DMS 273 (cell line): ENCODE data around the gene PDIK1L.
A peak's percentile ranks its signal among the peaks of the same experiment; 100 is the strongest.
"Not testable (repeated sequence)": the region's sequence is repeated elsewhere in the genome, so short reads cannot be mapped to it uniquely, and the experiment has no call there.

Experiments
- DNase-seq: peaks from one replicate; lab custom pipeline; 2025; ENCODE audit not compliant: unreplicated experiment; lab: John Stamatoyannopoulos, UW

Gene PDIK1L

DNA sequence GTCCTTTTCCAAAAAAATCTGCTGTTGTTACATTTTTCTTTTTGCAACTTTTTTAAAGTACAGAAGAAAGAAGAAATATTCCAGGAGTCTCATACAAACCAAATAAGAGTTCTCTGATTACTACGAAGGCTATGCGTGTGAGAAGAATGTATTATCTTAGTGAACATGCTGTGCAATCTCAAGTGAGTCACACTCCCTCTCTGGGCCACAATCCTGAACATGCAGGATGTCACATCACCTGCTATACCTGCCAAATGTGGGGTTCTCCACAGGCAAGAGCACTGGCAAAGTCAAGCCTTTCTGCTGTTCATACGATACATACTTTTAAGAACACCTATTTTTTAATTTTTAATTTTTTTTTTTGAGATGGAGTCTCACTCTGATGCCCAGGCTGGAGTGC lies 22.5 kb upstream of the PDIK1L start:
- DNase-seq: no peak

DNA sequence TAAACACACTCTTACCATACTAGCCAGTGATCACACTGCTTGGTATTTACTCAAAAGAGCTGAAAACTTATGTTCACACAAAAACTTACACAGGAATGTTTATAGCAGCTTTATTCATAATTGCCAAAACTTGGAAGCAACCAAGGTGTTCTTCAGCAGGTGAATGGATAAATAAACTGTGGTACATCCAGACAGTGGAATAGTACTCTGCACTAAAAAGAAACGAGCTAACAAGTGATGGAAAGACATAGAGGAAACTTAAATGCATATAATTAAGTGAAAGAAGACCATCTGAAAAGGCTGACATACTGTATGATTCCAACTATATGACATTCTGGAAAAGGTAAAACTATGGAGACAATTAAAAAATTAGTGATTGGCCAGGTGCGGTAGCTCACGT lies 20.7 kb upstream of the PDIK1L start:
- DNase-seq: no peak

DNA sequence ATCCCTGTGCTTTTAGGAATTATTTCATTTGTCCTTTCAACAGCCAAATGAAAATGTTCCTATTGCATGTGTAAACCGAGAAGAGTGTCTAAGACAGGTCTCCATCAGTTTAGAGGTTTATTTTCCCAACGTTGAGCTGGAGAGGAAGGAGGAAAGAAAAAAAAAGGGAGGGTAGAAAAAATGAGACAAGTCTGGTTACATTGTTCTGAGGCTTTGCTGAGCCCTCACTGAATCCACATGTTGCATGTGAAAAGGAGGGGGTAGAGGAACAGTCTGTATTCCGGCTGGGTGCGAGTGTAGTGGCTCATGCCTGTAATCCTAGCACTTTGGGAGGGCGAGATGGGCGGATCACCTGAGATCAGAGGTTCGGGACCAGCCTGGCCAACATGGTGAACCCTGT lies 19.2 kb upstream of the PDIK1L start:
- DNase-seq: no peak

DNA sequence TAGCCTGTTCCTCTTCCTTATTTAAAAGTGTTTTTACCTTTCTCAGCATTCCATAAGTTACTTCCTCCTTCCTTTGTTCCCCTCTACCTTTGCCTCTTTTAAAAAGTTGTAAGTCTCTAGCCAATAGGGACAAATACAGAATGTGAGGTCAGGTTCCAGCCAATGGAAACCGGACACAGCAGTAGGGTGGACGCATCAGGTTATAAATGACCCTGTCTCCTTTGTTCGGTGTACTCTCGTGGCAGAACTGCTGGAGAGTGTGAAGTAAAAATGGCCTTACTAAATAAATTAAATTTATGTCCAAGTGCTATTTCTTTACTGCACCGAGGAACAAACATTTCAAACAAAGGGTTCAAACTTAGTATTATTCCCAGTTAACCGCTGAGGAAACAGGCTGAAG lies 18.1 kb upstream of the PDIK1L start:
- DNase-seq: not testable (repeated sequence)

DNA sequence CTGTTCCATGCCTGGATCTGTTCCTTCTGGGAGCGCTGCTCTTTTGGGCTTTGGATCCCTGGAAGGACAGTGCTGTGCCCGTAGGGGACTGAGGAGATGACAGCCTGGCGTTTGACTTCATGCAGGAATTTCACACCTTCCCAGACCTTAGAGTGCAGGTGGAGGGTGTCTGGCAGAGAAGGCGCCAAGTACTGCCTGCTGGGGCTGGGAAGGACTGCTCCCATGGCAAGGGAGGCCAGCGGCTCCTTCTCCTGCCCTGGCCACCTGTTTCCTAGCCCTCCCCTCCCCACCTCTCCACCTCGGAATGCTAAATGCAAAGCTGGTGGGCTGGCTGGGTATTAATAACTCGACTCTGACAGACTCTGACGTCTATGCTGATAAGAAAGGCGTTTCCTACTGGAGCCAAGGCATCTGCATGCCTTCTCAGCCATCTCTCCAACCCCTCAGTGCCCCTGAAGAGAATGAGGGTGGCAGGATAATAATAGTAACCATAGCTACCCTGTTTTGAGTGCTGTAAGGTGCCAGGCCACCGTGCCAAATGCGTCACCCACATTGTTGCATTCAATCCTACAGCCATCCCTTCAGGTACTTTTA lies 17.5 kb upstream of the PDIK1L start:
- peak; percentile 54 for DNase-seq

DNA sequence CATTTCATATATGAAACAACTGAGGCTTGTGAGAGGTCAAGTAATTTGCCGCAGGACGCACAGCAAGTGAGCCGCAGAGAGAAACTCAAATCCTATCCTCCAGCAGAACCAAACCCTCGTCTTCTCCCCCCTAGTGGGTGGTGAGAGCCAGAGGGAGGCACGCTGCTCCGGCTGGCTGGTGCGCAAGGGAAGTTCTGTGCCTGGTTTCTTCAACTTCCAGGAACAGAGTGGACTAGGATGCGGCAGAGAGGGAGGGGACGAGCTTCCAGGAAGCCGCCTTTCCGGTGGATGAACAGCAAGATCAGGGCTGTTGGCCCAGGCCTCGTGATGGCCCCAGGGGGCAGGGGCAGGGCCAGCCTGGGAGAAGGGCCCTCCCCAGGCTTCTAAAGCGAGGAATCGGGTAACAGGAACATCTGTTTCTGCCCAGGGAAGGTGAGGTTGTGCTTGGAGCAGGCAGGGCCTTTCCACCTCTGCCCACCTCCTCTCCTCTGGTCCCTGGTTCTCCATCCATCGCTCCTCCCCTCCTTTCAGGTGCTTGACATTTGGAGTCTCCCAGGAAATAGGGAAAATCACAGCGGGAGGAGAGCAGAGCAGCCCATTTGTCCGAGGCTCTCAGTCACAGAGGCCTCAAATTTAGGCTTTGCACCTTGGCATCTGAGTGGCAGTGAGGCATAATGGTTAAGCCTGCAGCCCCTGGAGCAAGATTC lies 16.8 kb upstream of the PDIK1L start:
- peak; percentile 95 for DNase-seq

DNA sequence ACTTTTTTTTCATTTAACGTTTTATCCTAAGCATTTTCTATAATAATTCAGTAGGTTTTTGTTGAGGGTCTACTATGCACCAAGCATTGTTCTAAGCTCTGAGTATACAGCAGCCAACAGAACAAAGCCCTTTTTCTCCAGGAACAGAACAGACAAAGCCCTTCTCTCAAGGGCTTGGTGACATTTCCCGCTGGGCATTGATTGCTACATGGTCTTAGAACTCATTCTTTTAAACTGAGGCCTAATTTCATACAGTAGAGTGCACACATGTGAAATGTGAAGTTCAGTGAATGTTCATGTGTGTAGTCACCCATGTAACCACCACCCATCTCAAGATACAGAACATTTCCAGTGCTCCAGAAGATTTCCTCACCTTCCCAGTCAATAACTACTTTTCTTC lies 15.2 kb upstream of the PDIK1L start:
- DNase-seq: no peak

DNA sequence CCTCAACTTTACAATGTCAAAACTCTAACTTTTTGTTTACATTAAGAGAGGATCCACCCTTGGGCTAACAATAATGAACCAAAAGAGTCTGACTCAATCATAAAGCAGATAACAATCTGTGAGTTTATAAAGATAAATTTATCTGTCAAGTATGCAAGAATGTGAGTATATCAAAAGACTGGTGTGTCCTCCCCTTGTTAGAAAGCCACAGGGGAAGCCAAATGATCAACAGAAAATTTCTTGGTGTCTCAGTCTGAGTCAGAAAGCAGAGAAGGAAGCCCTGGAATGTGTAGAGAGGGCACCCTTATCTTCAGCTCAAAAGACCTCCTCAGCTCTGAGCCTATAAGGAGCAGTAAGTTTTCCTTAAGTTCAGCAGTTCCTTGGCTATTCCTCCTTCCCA lies 13.9 kb upstream of the PDIK1L start:
- DNase-seq: no peak

DNA sequence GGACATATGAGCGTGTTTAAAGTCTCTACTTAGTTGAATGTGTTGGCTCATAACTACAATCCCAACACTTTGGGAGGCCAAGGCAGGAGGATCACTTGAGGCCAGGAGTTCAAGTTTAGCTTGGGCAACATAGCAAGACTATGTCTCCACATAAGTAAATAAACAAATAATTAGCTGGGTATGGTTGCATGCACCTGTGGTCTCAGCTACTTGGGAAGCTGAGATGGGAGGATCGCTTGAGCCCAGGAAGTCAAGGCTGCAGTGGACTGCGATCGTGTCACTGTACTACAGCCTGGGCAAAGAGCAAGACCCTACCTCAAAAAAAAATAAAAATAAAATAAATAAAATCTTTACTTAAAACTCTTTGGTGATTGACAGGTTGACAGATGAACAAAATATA lies 13.0 kb upstream of the PDIK1L start:
- no peak for DNase-seq

DNA sequence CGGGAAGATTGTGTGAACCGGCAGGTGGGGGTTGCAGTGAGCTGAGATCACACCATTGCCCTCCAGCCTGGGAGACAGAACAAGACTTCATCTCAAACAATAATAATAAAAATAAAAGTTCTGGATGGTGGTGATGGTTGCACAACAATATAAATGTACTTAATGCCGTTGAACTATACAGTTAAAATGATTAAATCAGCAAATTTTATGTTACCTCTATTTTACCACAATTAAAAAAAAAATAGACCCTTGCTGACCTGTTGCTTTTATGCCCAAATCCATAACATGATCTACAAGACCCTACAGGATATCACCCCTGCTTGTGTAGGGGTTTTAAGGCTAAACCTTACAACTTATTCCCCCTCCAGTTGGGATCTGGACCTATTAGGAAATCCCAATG lies 11.8 kb upstream of the PDIK1L start:
- DNase-seq: no peak

DNA sequence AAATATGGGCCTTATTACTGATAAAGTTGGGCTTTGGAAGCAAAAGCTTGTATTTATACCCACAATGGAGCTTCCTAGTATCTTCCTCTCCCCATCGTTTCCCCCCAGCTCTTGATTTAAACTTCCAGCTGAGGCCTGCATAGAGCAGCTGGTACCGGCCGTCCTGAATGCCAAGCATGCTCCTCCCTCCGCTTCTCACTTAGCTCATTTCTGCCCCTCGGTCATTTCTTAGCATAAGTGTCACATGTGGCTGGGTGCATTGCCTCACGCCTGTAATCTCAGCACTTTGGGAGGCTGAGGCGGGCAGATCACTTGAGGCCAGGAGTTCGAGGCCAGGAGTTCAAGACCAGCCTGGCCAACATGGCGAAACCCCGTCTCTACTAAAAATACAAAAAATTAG lies 11.4 kb upstream of the PDIK1L start:
- not testable (repeated sequence) for DNase-seq

DNA sequence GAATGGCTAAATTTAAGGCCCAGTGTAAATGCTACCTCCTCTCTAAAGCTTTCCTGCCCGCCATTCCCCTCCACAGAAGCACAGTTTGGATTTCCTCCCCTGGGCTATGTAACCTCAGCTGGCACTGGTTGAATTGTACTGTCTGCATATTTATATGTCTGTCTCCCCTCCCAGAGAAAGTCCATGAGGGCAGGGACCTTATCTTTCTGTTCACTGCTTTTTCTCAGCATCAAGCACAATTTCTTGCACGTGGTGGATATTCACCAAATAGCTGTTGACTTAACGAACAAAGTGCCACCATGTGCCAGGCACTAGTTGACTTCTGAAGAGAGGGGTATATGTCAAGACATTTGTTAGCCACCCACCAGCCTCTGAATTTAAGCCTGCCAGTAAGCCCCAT lies 9.5 kb upstream of the PDIK1L start:
- no peak for DNase-seq

DNA sequence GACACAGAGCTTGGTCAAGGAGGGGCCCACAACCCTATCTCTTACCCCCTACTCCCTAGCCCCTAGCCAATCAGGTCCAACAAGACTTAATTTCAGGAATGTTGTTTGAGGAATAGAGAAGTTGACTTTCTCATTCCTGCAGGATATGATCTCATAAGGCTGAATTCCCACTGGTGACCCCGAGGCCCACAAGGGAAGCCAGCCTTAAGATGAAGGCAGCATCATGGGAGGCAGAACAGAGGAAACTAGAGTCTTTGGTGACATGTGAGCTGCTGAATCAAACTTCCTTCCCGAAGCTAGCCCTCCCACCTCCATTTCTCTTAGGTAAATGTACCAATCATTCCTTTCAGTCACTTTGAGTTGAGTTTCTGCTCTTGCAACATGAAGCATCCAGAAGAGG lies 9.1 kb upstream of the PDIK1L start:
- no peak for DNase-seq

DNA sequence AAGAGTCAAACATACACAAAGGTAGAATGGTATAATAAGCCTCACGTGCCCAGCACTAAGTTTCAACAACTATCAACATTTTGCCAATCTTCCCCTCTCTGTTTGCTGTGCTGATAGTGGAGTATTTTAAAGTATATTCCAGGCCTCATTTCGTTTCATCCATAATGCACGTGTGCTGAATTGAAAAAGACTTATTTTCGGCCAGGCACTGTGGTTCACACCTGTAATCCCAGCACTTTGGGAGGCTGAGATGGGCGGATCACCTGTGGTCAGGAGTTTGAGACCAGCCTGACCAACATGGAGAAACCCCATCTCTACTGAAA lies 6.4 kb upstream of the PDIK1L start:
- DNase-seq: not testable (repeated sequence)

DNA sequence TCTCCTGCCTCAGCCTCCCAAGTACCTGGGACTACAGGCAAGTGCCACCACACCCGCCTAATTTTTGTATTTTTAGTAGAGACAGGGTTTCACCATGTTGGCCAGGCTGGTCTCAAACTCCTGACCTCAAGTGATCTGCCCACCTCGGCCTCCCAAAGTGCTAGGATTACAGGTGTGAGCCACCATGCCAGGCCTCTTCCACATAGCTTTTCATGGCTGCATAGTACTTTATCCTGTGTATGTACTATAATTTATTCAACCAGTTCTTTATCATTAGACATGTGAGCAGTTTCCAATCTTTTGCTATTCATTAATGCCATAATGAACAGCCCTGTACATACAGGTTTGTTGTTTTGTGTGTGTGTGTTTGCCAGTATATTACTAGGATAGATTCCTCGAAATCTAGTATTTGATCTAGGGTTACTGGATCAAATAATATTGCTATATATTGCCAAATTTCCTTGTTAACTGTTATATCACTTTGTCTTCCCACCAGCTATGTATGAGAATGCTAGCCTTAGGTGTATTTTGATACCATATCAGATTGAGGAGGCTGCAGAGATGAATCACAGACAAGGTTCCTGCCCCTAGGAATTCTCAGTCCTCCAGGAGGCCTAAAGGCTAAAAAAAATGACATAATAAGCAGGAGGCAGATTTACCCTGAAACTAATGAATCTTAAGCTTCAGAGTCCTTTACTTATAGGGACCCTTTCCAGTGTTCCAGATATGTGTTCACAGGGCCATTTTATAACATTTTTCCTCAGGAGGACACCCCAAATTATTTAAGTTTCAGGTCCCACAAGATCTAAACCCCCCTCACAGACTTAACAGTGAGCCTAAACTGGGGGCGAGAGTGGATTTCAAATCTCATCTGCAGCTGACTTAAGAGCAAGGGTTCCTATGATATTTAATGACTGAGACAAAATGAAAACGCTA lies 2.1 kb upstream of the PDIK1L start:
- DNase-seq: no peak

DNA sequence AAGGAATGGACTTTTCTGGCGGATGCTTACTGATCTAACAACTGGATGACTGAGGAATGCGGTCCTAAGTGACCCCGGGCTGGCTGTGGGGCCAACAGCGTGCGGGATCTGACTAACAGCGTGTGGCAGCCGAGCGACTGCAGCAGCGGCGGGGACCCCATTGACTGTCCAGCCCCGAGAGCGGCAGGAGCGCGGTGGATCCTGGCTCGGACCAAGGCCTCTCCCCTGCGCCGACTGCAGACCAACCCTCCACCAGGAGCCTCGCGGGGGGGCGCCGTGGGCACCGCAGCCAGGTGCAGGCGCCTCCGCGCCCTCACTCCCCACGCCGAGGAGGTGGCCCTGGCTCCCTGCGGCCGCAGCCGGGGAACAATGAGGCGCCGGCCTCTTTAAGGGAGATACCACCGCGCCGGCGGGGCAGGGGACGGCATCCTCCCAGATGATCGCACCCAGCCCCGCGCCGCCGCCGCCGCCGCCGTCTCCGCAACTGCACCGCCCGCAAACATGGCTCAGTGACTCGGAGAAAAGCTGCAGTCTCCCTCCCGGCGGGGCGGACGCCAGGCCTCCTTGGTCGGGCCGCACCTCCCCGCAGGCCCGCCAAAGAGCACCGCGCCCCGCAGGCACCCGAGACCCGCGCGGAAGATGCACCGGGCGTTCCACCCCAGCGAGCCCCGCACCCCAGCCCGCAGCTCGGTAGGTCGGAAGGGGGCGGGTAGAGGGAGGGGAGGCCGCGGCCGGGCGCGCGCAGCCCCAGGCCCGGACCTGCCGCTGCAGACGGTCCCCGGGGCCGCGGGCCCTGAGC lies 694 bp upstream of the PDIK1L start:
- peak; percentile 85 for DNase-seq

DNA sequence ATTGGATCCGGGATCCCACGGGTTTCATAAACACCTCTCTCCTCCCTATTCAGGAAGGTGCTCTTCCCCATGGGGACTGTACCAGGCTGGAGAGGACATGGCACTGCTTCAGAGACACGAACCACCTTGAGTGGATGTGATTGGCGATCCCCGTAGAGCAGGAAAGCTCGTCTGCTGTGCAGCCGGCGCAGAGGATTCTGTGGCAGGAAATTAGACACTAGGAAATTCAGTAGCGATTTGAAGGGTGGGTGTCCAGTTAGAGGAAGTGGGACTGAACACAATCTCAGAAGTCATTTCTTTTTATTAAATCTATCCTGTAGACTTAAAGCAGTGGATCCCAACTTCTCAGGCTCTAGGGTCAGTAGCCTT lies 767 bp downstream of the PDIK1L start:
- no peak for DNase-seq

DNA sequence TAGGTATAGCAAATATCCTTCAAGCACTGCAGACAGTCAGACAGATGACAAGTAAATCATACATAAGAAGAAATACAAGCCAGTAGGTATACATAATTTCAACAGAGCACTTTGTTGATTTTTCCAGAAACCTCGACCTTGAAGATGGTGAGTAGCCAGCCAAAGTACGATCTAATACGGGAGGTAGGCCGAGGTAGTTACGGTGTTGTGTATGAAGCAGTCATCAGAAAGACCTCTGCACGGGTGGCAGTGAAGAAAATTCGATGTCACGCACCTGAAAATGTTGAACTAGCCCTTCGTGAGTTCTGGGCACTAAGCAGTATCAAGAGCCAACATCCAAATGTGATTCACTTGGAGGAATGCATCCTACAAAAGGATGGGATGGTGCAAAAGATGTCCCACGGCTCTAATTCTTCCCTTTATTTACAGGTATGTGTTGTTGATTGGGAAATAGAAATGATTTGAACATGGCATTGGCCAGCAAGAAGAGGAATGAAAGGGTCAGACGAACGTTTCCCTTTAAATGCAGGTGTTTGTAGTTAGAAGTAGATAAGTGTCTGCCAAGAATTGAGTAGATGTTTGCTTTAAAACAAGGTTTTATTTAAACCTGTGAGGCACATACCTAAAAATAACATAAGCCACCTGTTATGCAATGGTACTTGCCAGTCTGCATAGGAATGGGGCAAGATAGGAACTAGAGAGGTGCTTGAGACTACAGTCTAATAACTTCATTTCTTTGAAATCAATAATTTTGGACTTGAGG lies 2.7 kb downstream of the PDIK1L start:
- no peak for DNase-seq

DNA sequence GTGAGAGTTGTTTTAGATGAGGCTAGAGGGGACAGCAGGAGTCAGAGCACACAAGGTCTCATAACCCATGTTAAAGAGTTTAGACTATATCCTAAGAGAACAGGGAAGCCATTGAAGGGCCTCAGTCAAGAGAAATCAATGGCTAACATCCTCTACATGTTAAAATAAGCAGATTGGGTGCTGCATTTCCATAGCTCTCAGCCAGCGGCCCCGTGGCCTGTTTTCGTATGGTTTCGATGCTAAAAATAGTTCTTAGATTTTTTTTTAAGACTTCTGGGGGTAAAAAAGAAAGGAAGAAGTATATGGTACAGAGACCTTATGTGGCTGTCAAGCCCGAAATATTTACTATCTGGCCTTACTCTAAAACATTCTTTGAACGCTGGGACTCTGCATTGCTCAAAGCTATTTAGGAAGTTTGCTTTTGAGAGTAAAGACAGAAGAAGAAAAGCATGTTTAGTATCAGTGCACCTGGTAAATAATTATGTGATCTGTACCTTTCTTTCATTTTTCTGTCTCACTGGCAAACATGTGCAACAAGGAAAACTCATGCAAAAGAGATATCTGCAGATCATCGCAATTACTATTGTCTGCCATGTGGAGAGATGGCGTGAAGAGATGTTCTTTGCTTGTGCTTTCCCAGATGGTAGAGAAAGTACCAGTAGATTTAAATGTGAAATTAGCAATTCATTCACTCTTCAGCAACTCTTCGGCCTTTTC lies 8.4 kb downstream of the PDIK1L start:
- no peak for DNase-seq
